Tibial nerve (tissue), 4 donors: ENCODE measurements around the gene EIF3C. TPM values are rescaled to one million over a fixed set of nuclear protein-coding genes. Genes with fewer than 3 reads are reported as not detected.
A peak's percentile ranks its signal among the peaks of the same experiment; 100 is the strongest.
"Not testable (repeated sequence)": the region's sequence is repeated elsewhere in the genome, so short reads cannot be mapped to it uniquely, and the experiment has no call there.

Experiments used
- DNase-seq, 2 donors: peaks; one replicate each; pipeline ENCODE4 v3.0.0-alpha.2; 2019; ENCODE audit warnings: low spot score in 2 of 2
- H3K27ac ChIP-seq, 4 donors: fragments of 200-600 bp; sonication (generic) in 3 of 4; one replicate each; pipeline ENCODE4 v1.5.1; 2017 to 2019; ENCODE audit warnings: mild to moderate bottlenecking in 1 of 4
- H3K27me3 ChIP-seq, 2 donors: fragments of 200-600 bp; sonication (generic) in 1 of 2; one replicate each; pipeline versions ENCODE4 v1.5.1 to v1.6.0; 2017 to 2019
- H3K36me3 ChIP-seq, 3 donors: fragments of 200-600 bp; sonication (generic); one replicate each; pipeline ENCODE4 v1.5.1; 2018 to 2019
- H3K4me1 ChIP-seq, 4 donors: fragments of 200-600 bp; sonication (generic) in 3 of 4; one replicate each; pipeline ENCODE4 v1.5.1; 2017 to 2019
- H3K4me3 ChIP-seq, 4 donors: fragments of 200-600 bp; sonication (generic) in 3 of 4; one replicate each; pipeline ENCODE4 v1.5.1; 2017 to 2019; ENCODE audit warnings: mild to moderate bottlenecking in 1 of 4, moderate library complexity in 1 of 4
- H3K9me3 ChIP-seq, 4 donors: fragments of 200-600 bp; sonication (generic) in 3 of 4; one replicate each; pipeline ENCODE4 v1.5.1; 2017 to 2019
- WGBS, 2 donors: methylation state at CpG; one replicate each; pipeline ENCODE4 v1.1.5; 2018; 5-methylcytosine and 5-hydroxymethylcytosine counted together
- total RNA-seq, 4 donors: library from RNA; depleted of rRNA; stranded (reverse); fragments of >200 nt; gene quantifications; one replicate each; pipeline ENCODE4 v1.1.0, GENCODE V29; 2016

The EIF3C gene, protein sequence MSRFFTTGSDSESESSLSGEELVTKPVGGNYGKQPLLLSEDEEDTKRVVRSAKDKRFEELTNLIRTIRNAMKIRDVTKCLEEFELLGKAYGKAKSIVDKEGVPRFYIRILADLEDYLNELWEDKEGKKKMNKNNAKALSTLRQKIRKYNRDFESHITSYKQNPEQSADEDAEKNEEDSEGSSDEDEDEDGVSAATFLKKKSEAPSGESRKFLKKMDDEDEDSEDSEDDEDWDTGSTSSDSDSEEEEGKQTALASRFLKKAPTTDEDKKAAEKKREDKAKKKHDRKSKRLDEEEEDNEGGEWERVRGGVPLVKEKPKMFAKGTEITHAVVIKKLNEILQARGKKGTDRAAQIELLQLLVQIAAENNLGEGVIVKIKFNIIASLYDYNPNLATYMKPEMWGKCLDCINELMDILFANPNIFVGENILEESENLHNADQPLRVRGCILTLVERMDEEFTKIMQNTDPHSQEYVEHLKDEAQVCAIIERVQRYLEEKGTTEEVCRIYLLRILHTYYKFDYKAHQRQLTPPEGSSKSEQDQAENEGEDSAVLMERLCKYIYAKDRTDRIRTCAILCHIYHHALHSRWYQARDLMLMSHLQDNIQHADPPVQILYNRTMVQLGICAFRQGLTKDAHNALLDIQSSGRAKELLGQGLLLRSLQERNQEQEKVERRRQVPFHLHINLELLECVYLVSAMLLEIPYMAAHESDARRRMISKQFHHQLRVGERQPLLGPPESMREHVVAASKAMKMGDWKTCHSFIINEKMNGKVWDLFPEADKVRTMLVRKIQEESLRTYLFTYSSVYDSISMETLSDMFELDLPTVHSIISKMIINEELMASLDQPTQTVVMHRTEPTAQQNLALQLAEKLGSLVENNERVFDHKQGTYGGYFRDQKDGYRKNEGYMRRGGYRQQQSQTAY
- 100 to 1,000 TPM; 158 to 275 (median 197) TPM for total RNA-seq

DNA sequence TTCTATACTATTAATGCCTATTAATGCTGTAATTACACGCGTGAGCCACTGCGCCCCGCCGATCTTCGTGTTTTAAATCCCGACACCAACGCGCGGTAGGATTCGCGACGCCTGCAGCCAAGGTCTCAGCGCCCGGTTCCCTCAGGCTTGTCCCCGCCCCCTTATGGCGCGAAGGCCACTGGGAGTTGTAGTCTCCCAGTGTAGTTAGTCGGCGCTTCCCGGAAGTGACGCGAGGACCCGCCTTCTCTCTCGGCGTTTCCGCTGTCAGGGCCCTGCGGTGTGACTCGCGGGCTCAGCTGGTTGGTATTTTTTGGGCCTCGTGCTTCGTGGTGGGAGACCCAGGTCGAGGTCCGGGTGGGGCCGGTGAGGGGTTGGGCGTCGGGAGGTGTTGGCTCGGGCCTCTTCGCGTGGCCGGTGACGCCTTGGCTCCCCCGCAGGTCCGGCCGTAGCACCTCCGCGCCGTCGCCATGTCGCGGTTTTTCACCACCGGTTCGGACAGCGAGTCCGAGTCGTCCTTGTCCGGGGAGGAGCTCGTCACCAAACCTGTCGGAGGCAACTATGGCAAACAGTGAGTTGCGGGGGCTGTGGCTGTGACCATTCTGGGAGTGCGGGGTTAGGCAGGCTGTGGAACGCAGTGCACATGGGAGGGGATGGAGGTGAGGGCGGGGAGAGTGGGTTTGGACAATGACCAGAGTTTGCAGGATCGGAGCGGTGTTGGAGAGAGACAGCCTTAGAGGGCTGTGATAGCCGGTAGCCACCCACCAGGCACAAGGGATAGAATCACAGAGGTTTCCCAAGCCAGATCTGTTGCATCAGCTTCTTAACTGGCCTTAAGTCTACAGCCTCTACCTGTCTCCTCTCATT lies at the start of gene EIF3C:
Gene EIF3C (plus strand): TSS at position 245 of the 864 bp plus-strand sequence. CDS start 223 bp downstream, at position 468.
- not testable (repeated sequence) for H3K9me3 ChIP-seq, DNase-seq, H3K27me3 ChIP-seq, H3K27ac ChIP-seq, H3K4me1 ChIP-seq, H3K36me3 ChIP-seq
- peak within 1 kb of the TSS in 1 of 4 donors; percentile 42 for H3K4me3 ChIP-seq
- WGBS, 2 donors = no CpG with 5 or more reads among the region's 66 CpGs

DNA sequence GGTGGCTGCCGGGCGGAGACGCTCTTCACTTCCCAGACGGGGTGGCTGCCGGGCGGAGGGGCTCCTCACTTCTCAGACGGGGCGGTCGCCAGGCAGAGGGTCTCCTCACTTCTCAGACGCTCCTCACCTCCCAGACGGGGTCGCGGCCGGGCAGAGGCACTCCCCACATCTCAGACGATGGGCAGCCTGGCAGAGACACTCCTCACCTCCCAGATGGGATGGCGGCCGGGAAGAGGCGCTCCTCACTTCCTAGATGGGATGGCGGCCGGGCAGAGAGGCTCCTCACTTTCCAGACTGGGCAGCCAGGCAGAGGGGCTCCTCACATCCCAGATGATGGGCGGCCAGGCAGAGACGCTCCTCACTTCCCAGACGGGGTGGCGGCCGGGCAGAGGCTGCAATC lies 45.0 kb upstream of the EIF3C start:
- not testable (repeated sequence) for H3K4me3 ChIP-seq, DNase-seq, H3K36me3 ChIP-seq, H3K4me1 ChIP-seq, H3K27me3 ChIP-seq, H3K9me3 ChIP-seq, H3K27ac ChIP-seq
- WGBS, 2 donors = 80 to 91% methylated on average over 6 to 9 of the region's 25 CpGs

DNA sequence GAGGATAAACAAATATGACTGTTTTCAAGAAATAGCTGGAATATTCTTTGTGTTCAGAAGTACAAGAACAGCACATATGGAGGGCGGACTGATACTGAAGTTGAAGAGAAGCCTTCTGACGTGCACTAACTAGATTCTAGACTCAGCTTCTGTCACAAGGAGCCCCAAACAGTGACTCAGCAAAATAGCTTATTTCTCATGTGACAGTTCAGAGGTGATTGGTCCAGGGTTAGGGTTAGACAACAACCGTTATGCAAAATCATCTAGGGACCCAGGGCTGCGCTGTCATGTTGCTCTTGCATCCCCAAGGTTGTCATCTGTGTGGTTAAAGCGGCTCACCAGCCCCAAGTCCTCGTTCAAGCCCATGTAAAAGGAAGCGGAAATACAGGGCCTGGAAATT lies 43.8 kb upstream of the EIF3C start:
- not testable (repeated sequence) for H3K27ac ChIP-seq, DNase-seq, H3K4me3 ChIP-seq, H3K4me1 ChIP-seq, H3K27me3 ChIP-seq, H3K9me3 ChIP-seq, H3K36me3 ChIP-seq
- no CpG with 5 or more reads among the region's 7 CpGs for WGBS, 2 donors

DNA sequence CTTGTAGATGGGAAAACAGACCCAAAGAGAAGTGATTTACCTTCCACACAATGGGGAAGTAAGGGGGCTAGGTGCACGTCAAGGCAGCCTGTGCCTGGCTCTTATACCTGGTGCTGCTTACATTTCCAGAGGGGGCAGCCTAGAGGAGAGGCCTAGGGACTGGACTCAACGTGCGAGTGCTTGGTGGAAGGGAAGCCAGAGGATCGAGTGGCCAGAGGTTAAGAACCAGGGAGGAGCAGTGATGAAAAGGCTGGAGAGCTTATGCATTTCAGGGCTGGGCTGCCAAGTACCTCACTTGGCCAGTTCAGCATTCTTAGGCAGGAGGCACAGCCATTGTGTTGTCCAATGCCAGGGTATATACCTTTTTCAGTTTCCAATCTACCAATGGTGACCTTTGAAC lies 43.1 kb upstream of the EIF3C start:
- not testable (repeated sequence) for H3K4me1 ChIP-seq, H3K27me3 ChIP-seq, H3K27ac ChIP-seq, H3K9me3 ChIP-seq, DNase-seq, H3K36me3 ChIP-seq, H3K4me3 ChIP-seq
- WGBS, 2 donors = no CpG with 5 or more reads among the region's 4 CpGs

DNA sequence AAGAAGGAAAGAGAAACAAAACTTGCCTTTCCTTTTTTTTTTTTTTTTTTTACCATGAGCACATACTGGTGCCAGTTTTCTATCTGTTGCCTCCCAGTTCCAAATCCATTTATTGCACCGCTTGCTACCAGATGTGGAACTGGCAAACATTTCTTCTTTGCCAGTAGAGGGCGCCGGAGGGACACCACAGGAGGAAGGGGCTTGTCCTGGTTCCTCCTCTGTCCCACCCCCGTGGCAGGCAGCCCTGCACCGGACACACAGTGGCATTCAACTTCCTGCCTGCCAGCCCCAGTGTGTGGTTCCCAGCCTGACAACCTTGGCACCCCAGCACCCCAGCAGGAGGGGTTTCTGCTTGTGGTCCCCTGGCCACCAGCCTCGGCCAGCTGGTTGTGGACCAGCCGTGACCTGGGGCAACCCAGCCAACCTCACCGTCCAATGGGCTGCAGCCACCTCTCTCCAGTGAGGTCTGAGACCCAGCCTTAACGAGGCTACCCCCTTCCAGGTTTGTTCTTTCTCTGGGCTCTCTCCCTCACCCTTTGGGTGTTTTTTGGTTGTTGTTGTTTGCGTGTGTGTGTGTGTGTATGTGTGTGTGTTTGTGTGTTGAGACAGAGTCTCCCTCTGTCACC lies 22.8 kb upstream of the EIF3C start:
- H3K36me3 ChIP-seq, H3K4me1 ChIP-seq, H3K27me3 ChIP-seq, DNase-seq, H3K27ac ChIP-seq, H3K9me3 ChIP-seq, H3K4me3 ChIP-seq: not testable (repeated sequence)
- WGBS, 2 donors = no CpG with 5 or more reads among the region's 10 CpGs

DNA sequence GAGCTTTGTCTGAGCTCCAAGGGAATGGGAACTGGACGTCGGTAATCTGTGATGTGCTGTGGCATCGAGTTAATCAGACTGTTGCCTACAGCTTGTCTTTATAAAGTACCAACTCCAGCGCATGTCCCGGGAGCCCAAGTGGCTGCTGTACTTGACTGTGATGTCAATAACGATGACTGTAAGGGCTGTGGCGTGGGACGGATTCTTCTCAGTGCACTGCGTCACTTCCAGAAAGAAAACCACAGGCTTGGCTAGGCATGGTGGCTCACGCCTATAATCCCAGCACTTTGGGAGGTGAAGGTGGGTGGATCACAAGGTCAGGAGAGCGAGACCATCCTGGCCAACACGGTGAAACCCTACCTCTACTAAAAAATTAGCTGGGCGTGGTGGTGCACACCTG lies 21.8 kb upstream of the EIF3C start:
- not testable (repeated sequence) for H3K9me3 ChIP-seq, H3K36me3 ChIP-seq, H3K27me3 ChIP-seq, DNase-seq, H3K4me1 ChIP-seq, H3K27ac ChIP-seq, H3K4me3 ChIP-seq
- no CpG with 5 or more reads among the region's 13 CpGs for WGBS, 2 donors

DNA sequence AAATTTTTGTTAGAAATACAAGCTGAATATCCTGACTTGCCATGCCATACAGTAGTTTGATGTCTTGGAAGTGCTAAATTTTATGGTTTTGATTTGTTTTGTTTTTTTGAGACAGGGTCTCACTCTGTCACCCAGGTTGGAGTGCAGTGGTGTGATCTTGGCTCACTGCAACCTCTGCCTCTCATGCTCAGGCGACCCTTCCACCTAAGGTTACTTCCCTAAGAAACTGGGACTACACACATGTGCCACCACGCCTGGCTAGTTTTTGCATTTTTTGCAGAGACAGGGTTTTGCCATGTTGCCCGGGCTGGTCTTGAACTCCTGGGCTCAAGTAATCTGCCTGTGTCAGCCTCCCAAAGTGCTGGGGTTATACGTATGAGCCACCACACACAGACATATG lies 19.5 kb upstream of the EIF3C start:
- not testable (repeated sequence) for H3K4me1 ChIP-seq, H3K27ac ChIP-seq, H3K4me3 ChIP-seq, DNase-seq, H3K9me3 ChIP-seq, H3K36me3 ChIP-seq, H3K27me3 ChIP-seq
- 69 to 88% methylated on average over 2 of the region's 4 CpGs for WGBS, 2 donors

DNA sequence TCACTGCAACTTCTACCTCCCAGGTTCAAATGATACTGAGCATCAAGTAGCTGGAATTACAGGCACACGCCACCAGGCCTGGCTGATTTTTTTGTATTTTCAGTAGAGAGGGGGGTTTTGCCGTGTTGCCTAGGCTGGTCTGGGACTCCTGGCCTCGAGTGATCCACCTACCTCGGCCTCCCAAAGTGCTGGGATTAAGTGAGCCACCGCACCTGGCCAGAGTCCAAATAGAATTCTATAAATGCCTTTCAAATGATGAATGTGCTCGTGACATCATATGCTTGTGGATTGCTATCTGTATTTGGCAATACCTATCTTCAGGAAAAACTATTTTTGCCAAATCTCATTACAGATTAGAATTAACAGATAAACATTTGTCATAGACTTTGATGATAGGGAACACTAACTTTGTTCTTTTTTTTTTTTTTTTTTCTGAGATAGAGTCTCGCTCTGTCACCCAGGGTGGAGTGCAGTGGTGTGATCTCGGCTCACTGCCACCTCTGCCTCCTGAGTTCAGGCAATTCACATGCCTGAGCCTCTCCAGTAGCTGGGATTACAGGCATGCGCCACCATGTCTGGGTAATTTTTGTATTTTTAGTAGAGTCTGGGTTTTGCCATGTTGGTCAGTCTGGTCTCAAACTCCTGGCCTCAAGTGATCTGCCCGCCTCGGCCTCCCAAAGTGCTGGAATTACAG lies 17.9 kb upstream of the EIF3C start:
- not testable (repeated sequence) for H3K4me1 ChIP-seq, DNase-seq, H3K4me3 ChIP-seq, H3K27me3 ChIP-seq, H3K27ac ChIP-seq, H3K9me3 ChIP-seq, H3K36me3 ChIP-seq
- WGBS, 2 donors = no CpG with 5 or more reads among the region's 11 CpGs

DNA sequence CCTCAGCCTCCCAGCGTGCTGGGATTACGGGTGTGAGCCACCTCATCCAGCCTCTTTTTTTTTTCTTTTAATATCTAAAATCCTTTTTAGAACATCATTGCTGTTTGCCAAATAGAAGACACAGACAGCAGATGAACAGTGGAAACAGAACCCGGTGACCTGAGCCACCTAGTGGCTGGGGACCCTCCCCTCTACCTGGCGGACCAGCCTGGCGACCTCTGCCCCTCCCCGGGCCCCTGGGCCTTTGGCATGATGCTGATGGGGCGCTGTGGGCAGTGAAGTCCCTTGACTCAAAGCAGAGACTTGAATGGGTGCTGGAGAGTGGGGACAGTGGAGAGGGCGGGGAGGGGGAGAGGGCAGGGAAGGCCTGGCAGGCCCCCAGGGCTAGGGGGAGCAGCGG lies 11.5 kb upstream of the EIF3C start:
- 100% methylated on average over 1 of the region's 9 CpGs; no CpG with 5 or more reads in 1 of the 2 donors for WGBS, 2 donors
- not testable (repeated sequence) for H3K27me3 ChIP-seq, H3K27ac ChIP-seq, H3K4me1 ChIP-seq, H3K36me3 ChIP-seq, H3K4me3 ChIP-seq, DNase-seq, H3K9me3 ChIP-seq

DNA sequence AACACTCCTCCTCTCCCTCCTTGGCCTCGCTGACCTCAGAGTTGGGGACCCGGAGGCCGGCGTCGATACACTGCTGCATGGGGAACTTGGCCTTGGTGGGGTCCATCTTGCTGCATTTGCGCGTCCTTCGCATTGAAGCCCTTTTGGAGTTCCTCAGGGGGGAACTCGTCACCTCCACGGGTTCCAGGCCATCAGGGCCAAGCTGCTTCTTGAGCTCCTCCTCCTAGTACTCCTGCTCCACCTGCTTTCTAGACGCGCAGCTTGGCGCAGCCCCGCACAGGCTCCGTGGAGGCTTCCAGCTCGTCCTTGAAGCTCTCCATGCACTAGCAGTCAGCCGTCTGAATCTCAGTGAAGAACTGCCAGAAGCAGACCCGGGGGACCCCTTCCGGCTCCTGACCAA lies 10.9 kb upstream of the EIF3C start:
- not testable (repeated sequence) for H3K4me1 ChIP-seq, H3K9me3 ChIP-seq, H3K27me3 ChIP-seq, H3K4me3 ChIP-seq, DNase-seq, H3K27ac ChIP-seq, H3K36me3 ChIP-seq
- 88% methylated on average over 15 of the region's 19 CpGs; no CpG with 5 or more reads in 1 of the 2 donors for WGBS, 2 donors

DNA sequence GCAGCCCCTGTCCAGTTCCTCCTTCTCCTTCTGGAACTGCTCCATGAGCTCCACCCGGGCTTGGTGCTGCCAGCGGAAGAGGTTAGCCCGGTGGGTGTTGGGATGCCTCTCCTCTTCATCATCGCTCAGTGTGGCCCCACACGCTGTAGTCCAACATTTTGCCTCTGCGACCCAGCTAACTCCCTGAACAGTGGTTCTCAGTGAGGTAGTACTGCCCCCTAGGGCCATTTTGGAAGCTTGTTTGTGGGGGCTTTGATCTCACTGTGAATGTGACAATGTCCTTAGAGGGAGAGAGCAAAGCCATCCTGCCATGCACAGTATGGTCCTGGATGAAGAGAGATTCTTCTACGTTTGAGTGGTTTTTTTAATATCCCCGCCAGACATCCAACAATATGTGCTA lies 9.9 kb upstream of the EIF3C start:
- not testable (repeated sequence) for H3K9me3 ChIP-seq, H3K4me3 ChIP-seq, H3K4me1 ChIP-seq, H3K36me3 ChIP-seq, DNase-seq, H3K27ac ChIP-seq, H3K27me3 ChIP-seq
- no CpG with 5 or more reads among the region's 8 CpGs for WGBS, 2 donors

DNA sequence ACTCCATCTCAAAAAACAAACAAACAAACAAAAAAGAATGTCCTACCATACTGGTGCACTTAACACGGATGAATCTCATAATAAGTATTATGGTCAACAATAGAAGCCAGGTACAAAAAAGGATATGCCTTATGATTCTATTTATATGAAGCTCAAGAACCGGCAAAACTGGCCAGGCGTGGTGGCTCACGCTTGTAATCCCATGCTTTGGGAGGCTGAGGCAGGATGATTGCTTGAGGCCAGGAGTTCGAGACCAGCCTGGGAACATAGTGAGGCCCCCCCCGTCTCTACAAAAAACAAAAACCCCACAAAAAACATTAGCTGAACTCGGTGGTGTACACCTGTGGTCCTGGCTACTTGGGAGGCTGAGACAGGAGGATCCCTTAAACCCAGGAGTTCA lies 7.0 kb upstream of the EIF3C start:
- not testable (repeated sequence) for DNase-seq, H3K36me3 ChIP-seq, H3K9me3 ChIP-seq, H3K27me3 ChIP-seq, H3K4me3 ChIP-seq, H3K27ac ChIP-seq, H3K4me1 ChIP-seq
- 60% methylated on average over 1 of the region's 7 CpGs; no CpG with 5 or more reads in 1 of the 2 donors for WGBS, 2 donors
